Activated CD8-positive, alpha-beta memory T cell treated with anti-CD3 and anti-CD28 coated beads, Interleukin-2, amount 10 ng/mL, durations not matched to agents 7 days and 5 days (primary cell): ENCODE results near the gene ARL5A. TPM values are rescaled to one million over a fixed set of nuclear protein-coding genes. Genes with fewer than 3 reads are reported as not detected.

Experiments used
- ATAC-seq: fragments of 150-1000 bp; cut with Tn5 transposase; one replicate; pipeline ENCODE4 v1.10.0; 2021; ENCODE audit warnings: moderate library complexity
- CTCF ChIA-PET: fragments of 350-600 bp; sonication (Branson Sonifier 250); formaldehyde crosslinking; loops from one replicate; lab custom pipeline; 2021; ENCODE audit warnings: antibody characterized with exemption; lab: Charles Lee
- DNase-seq: peaks from one replicate; pipeline ENCODE4 v3.0.0-alpha.2; 2020
- H3K27ac Mint-ChIP-seq: one replicate; pipeline ENCODE4 v1.8.0; 2021; ENCODE audit warnings: mild to moderate bottlenecking, mixed read lengths
- H3K27me3 Mint-ChIP-seq: one replicate; pipeline ENCODE4 v1.8.0; 2021; ENCODE audit warnings: mixed read lengths
- H3K36me3 Mint-ChIP-seq: one replicate; pipeline ENCODE4 v1.8.0; 2021; ENCODE audit warnings: mild to moderate bottlenecking, mixed read lengths
- H3K4me1 Mint-ChIP-seq: one replicate; pipeline ENCODE4 v1.8.0; 2021; ENCODE audit warnings: mixed read lengths
- H3K4me3 Mint-ChIP-seq: one replicate; pipeline ENCODE4 v1.8.0; 2021; ENCODE audit warnings: mild to moderate bottlenecking, moderate library complexity, mixed read lengths
- H3K9me3 Mint-ChIP-seq: one replicate; pipeline ENCODE4 v1.8.0; 2022; ENCODE audit warnings: low read depth, mixed read lengths
- total RNA-seq, 2 experiments: library from RNA; stranded (reverse); gene quantifications; one replicate each; pipeline ENCODE4 v1.2.3, GENCODE V29; 2021

ARL5A gene
- total RNA-seq, 2 experiments from 2014 or later, result 45.3 to 46.6 TPM

GRCh38 chr2:151782378-151783132 lies 45.7 kb downstream of the ARL5A start:
- no peaks in the 10 kb centered on the region for H3K4me1 Mint-ChIP-seq
- no peak for ATAC-seq
- CTCF ChIA-PET, result interaction anchor here (1.1 kb wide), 1 partner anchor 45 kb away, joined by 3 read pairs; no protein-coding TSS in a partner anchor

GRCh38 chr2:151781642-151782041 lies 46.6 kb downstream of the ARL5A start:
- ATAC-seq, result no peak
- H3K9me3 Mint-ChIP-seq, result no peaks in the 10 kb centered on the region
- CTCF ChIA-PET, result no interaction called here
- no peaks in the 10 kb centered on the region for H3K4me1 Mint-ChIP-seq
- H3K4me3 Mint-ChIP-seq, result no peak overlapping the region
- no peak overlapping the region for H3K27ac Mint-ChIP-seq
- peaks cover 48% of the 10 kb centered on the region for H3K36me3 Mint-ChIP-seq
- DNase-seq, result no peak
- H3K27me3 Mint-ChIP-seq, result no peaks in the 10 kb centered on the region

More at GRCh38 chr2:151782378-151783132, 45.7 kb downstream of the ARL5A start:
- no peaks in the 10 kb centered on the region for H3K9me3 Mint-ChIP-seq
- H3K27me3 Mint-ChIP-seq, result no peaks in the 10 kb centered on the region
- H3K36me3 Mint-ChIP-seq, result peaks cover 42% of the 10 kb centered on the region
- no peak overlapping the region for H3K4me3 Mint-ChIP-seq
- no peak overlapping the region for H3K27ac Mint-ChIP-seq
- DNase-seq, result no peak

- CTCF ChIA-PET, result no interaction called here
- H3K36me3 Mint-ChIP-seq, result peaks cover 54% of the 10 kb centered on the region
- H3K9me3 Mint-ChIP-seq, result no peaks in the 10 kb centered on the region
- DNase-seq (no peak), ATAC-seq (no peak)
- no peaks in the 10 kb centered on the region for H3K4me1 Mint-ChIP-seq
- no peak overlapping the region for H3K4me3 Mint-ChIP-seq
- H3K27ac Mint-ChIP-seq, result no peak overlapping the region
- H3K27me3 Mint-ChIP-seq, result no peaks in the 10 kb centered on the region
Observed at GRCh38 chr2:151780938-151781337, 47.3 kb downstream of the ARL5A start.

- CTCF ChIA-PET, result no interaction called here
- Mint-ChIP-seq H3K4me3 (no peak overlapping the region), H3K9me3 (no peaks in the 10 kb centered on the region), H3K27me3 (no peaks in the 10 kb centered on the region), H3K36me3 (peaks cover 48% of the 10 kb centered on the region), H3K4me1 (no peaks in the 10 kb centered on the region), H3K27ac (no peak overlapping the region)
- ATAC-seq, result no peak
- no peak for DNase-seq
Observed at GRCh38 chr2:151777935-151778334, 50.3 kb downstream of the ARL5A start.

GRCh38 chr2:151777487-151777886 lies 50.7 kb downstream of the ARL5A start:
- CTCF ChIA-PET, result no interaction called here
- Mint-ChIP-seq H3K4me3 (no peak overlapping the region), H3K4me1 (no peaks in the 10 kb centered on the region), H3K36me3 (peaks cover 47% of the 10 kb centered on the region), H3K9me3 (no peaks in the 10 kb centered on the region), H3K27me3 (no peaks in the 10 kb centered on the region), H3K27ac (no peak overlapping the region)
- DNase-seq (no peak), ATAC-seq (no peak)

GRCh38 chr2:151776367-151776766 lies 51.9 kb downstream of the ARL5A start:
- H3K9me3 Mint-ChIP-seq, result no peaks in the 10 kb centered on the region
- CTCF ChIA-PET, result no interaction called here
- ATAC-seq (no peak), DNase-seq (no peak)
- no peaks in the 10 kb centered on the region for H3K4me1 Mint-ChIP-seq
- H3K4me3 Mint-ChIP-seq, result no peak overlapping the region
- H3K36me3 Mint-ChIP-seq, result peaks cover 43% of the 10 kb centered on the region
- no peak overlapping the region for H3K27ac Mint-ChIP-seq
- no peaks in the 10 kb centered on the region for H3K27me3 Mint-ChIP-seq

- no peak overlapping the region for H3K4me3 Mint-ChIP-seq
- no peak for ATAC-seq
- H3K36me3 Mint-ChIP-seq, result peaks cover 37% of the 10 kb centered on the region
- no peak for DNase-seq
- H3K27ac Mint-ChIP-seq, result no peak overlapping the region
- CTCF ChIA-PET, result no interaction called here
- H3K27me3 Mint-ChIP-seq, result no peaks in the 10 kb centered on the region
- H3K4me1 Mint-ChIP-seq, result no peaks in the 10 kb centered on the region
- H3K9me3 Mint-ChIP-seq, result no peaks in the 10 kb centered on the region
Observed at GRCh38 chr2:151775057-151775740, 53.0 kb downstream of the ARL5A start.

GRCh38 chr2:151774506-151774905 lies 53.7 kb downstream of the ARL5A start:
- DNase-seq (no peak), ATAC-seq (no peak)
- Mint-ChIP-seq H3K27ac (no peak overlapping the region), H3K4me1 (no peaks in the 10 kb centered on the region), H3K4me3 (no peak overlapping the region), H3K9me3 (no peaks in the 10 kb centered on the region), H3K27me3 (no peaks in the 10 kb centered on the region), H3K36me3 (peaks cover 30% of the 10 kb centered on the region)
- CTCF ChIA-PET, result no interaction called here

- no peak for DNase-seq
- H3K4me3 Mint-ChIP-seq, result no peak overlapping the region
- no peak overlapping the region for H3K27ac Mint-ChIP-seq
- H3K36me3 Mint-ChIP-seq, result peaks cover 11% of the 10 kb centered on the region
- no peaks in the 10 kb centered on the region for H3K27me3 Mint-ChIP-seq
- CTCF ChIA-PET, result no interaction called here
- ATAC-seq, result no peak
- no peaks in the 10 kb centered on the region for H3K9me3 Mint-ChIP-seq
- H3K4me1 Mint-ChIP-seq, result peaks cover 5% of the 10 kb centered on the region
Observed at GRCh38 chr2:151771599-151772358, 56.4 kb downstream of the ARL5A start.

GRCh38 chr2:151770995-151771394 lies 57.2 kb downstream of the ARL5A start:
- no peak for DNase-seq
- H3K4me3 Mint-ChIP-seq, result no peak overlapping the region
- peaks cover 4% of the 10 kb centered on the region for H3K36me3 Mint-ChIP-seq
- H3K9me3 Mint-ChIP-seq, result no peaks in the 10 kb centered on the region
- no peak for ATAC-seq
- H3K4me1 Mint-ChIP-seq, result peaks cover 13% of the 10 kb centered on the region
- H3K27me3 Mint-ChIP-seq, result no peaks in the 10 kb centered on the region
- H3K27ac Mint-ChIP-seq, result no peak overlapping the region
- CTCF ChIA-PET, result no interaction called here

GRCh38 chr2:151769606-151770005 lies 58.6 kb downstream of the ARL5A start:
- ATAC-seq, result no peak
- H3K27ac Mint-ChIP-seq, result no peak overlapping the region
- H3K4me3 Mint-ChIP-seq, result no peak overlapping the region
- CTCF ChIA-PET, result no interaction called here
- no peaks in the 10 kb centered on the region for H3K27me3 Mint-ChIP-seq
- H3K36me3 Mint-ChIP-seq, result no peaks in the 10 kb centered on the region
- H3K9me3 Mint-ChIP-seq, result no peaks in the 10 kb centered on the region
- no peak for DNase-seq
- H3K4me1 Mint-ChIP-seq, result peaks cover 20% of the 10 kb centered on the region

- ATAC-seq (no peak), DNase-seq (no peak)
- CTCF ChIA-PET, result no interaction called here
- Mint-ChIP-seq H3K36me3 (no peaks in the 10 kb centered on the region), H3K4me1 (peaks cover 20% of the 10 kb centered on the region), H3K27ac (no peak overlapping the region), H3K27me3 (no peaks in the 10 kb centered on the region), H3K4me3 (no peak overlapping the region), H3K9me3 (no peaks in the 10 kb centered on the region)
Observed at GRCh38 chr2:151767536-151767935, 60.7 kb downstream of the ARL5A start.

GRCh38 chr2:151766437-151767153 lies 61.6 kb downstream of the ARL5A start:
- DNase-seq (peak; percentile 65), ATAC-seq (peak; percentile 89)
- Mint-ChIP-seq H3K4me3 (no peak overlapping the region), H3K27me3 (no peaks in the 10 kb centered on the region), H3K9me3 (no peaks in the 10 kb centered on the region), H3K4me1 (peaks cover 20% of the 10 kb centered on the region), H3K27ac (peak overlapping the region; percentile 66), H3K36me3 (no peaks in the 10 kb centered on the region)
- CTCF ChIA-PET, result no interaction called here
